ENCODE data around the gene PHGDH.
A peak's percentile ranks its signal among the peaks of the same experiment; 100 is the strongest.

Gene PHGDH

DNA sequence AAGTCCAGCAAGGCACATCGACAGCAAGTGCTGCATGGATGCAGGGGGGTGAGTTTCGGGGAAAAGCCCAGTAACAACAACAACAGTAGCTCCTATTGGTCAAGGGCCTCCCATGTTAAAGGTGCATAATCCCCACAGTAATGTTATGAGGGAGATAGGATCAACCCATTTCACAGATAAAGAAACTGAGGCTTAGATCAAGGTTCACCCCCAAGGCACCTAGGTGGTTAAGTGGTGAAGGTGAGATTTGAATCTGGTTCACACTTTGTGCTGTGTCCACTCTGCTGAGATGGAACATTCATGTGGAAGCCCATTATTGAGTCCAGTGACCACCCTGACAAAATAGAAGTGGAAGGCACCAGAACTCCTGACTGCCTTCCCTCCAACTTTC is 24.9 kb downstream of the PHGDH start:
- TF ChIP-seq, protein P1, sequence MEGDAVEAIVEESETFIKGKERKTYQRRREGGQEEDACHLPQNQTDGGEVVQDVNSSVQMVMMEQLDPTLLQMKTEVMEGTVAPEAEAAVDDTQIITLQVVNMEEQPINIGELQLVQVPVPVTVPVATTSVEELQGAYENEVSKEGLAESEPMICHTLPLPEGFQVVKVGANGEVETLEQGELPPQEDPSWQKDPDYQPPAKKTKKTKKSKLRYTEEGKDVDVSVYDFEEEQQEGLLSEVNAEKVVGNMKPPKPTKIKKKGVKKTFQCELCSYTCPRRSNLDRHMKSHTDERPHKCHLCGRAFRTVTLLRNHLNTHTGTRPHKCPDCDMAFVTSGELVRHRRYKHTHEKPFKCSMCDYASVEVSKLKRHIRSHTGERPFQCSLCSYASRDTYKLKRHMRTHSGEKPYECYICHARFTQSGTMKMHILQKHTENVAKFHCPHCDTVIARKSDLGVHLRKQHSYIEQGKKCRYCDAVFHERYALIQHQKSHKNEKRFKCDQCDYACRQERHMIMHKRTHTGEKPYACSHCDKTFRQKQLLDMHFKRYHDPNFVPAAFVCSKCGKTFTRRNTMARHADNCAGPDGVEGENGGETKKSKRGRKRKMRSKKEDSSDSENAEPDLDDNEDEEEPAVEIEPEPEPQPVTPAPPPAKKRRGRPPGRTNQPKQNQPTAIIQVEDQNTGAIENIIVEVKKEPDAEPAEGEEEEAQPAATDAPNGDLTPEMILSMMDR (IDR thresholded peaks at IDR 0.05; ENCODE audit: low read depth, low read length), result no peak
- no peak for DNase-seq (ENCODE audit: low read depth in 2 of 2)
- H3K4me3 ChIP-seq (replicated peaks in 1 of 2; ENCODE audit: low read depth in 2 of 2, low read length in 2 of 2), result no peak overlapping the region

DNA sequence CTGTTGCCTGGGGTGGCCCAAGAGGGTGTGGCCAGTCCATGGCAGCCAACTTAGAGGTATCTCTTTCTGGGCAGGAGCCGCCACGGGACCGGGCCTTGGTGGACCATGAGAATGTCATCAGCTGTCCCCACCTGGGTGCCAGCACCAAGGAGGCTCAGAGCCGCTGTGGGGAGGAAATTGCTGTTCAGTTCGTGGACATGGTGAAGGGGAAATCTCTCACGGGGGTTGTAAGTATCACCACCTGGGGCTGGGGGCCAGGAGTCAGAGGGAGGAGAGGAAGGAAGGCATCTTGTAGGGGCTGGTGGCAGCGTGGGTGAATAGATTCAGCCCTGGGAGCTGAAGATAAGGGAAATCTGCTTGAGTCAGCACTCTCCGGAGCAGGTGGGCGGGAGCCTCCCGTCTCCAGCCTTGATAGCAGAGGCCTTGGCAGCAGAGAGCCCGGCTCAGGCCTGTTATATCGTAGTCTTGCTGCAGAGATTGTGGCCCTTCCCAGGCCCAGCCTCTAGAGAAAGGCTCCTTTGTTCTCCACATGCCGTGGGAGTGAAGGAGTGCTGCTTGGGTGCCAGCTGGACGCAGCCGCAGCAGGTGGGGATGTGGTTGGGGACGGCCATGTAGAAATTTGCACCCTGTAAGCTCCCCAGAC is 25.4 kb downstream of the PHGDH start:
- TF ChIP-seq, protein P1 (IDR thresholded peaks at IDR 0.05; ENCODE audit: low read depth, low read length), result no peak
- DNase-seq (ENCODE audit: low read depth in 2 of 2), result peak in 1 of 2 donors; percentile 67
- H3K4me3 ChIP-seq (replicated peaks in 1 of 2; ENCODE audit: low read depth in 2 of 2, low read length in 2 of 2), result no peak overlapping the region

DNA sequence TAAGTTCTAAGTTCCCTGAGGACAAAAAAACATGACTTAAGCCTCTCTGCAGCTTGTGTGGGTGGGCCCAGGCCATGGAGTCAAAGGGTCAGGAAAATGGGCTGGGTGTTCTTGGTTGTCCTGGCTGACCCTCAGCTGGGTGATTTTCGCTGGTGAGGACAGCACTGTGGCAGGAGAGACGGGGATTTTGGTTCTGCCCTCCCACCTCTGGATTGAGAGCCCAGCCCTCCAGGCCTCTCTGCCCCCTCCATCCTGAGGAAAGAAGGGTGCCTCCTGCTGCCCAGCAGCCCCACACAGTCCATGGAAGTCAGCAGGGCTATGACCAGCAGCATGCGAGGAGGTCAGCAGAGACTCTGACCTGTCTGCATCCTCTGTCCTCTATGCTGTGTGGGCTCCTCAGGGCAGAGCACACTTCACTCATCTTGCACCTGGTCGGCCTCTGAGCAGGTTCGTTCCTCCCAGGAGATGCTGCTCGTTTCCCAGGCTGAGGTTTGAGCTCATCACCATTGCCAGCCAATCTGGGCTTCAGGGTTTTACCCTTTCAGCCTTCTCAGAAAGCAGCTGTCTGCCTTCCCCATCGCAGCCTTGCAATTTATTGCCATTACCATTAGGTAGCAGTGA is 26.5 kb downstream of the PHGDH start:
- H3K4me3 ChIP-seq (replicated peaks in 1 of 2; ENCODE audit: low read depth in 2 of 2, low read length in 2 of 2), result no peak overlapping the region
- DNase-seq (ENCODE audit: low read depth in 2 of 2), result no peak
- TF ChIP-seq, protein P1 (IDR thresholded peaks at IDR 0.05; ENCODE audit: low read depth, low read length), result no peak

DNA sequence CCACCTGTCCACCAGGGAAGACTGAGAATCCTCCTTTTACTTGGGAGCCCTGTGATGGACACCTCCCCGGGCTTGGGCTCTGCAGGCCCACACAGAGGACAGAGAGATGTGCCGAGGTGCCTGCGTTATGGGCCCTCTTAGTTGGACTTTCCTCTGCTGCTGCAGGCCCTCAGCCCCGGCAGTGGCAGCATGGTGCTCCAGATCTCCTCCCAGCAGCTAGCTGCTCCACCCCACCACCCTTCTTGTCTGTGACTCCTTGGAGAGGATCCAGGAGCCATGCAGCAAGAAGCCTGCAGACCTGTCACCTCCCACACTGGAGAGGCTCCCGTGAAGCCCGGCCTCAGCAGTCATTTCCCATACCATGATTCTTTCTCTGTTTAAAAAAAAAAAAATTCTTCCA is 27.4 kb downstream of the PHGDH start:
- no peak for DNase-seq (ENCODE audit: low read depth in 2 of 2)
- H3K4me3 ChIP-seq (replicated peaks in 1 of 2; ENCODE audit: low read depth in 2 of 2, low read length in 2 of 2), result no peak overlapping the region
- TF ChIP-seq, protein P1 (IDR thresholded peaks at IDR 0.05; ENCODE audit: low read depth, low read length), result no peak

DNA sequence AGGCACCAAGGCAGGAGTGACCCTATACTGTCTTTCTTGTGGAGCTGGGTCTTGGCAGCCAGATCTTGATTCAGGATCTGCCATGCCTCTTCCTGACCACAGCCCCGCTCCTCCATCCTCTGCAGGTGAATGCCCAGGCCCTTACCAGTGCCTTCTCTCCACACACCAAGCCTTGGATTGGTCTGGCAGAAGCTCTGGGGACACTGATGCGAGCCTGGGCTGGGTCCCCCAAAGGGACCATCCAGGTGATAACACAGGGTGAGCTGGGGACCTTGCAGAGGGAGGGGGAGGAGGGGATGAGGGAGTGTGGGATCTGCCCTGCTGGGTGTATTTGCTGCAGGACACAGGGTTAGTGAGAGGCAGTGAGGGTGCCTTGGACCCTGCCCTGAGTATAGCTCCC is 28.5 kb downstream of the PHGDH start:
- DNase-seq (ENCODE audit: low read depth in 2 of 2), result no peak
- no peak overlapping the region for H3K4me3 ChIP-seq (replicated peaks in 1 of 2; ENCODE audit: low read depth in 2 of 2, low read length in 2 of 2)
- TF ChIP-seq, protein P1 (IDR thresholded peaks at IDR 0.05; ENCODE audit: low read depth, low read length), result no peak

DNA sequence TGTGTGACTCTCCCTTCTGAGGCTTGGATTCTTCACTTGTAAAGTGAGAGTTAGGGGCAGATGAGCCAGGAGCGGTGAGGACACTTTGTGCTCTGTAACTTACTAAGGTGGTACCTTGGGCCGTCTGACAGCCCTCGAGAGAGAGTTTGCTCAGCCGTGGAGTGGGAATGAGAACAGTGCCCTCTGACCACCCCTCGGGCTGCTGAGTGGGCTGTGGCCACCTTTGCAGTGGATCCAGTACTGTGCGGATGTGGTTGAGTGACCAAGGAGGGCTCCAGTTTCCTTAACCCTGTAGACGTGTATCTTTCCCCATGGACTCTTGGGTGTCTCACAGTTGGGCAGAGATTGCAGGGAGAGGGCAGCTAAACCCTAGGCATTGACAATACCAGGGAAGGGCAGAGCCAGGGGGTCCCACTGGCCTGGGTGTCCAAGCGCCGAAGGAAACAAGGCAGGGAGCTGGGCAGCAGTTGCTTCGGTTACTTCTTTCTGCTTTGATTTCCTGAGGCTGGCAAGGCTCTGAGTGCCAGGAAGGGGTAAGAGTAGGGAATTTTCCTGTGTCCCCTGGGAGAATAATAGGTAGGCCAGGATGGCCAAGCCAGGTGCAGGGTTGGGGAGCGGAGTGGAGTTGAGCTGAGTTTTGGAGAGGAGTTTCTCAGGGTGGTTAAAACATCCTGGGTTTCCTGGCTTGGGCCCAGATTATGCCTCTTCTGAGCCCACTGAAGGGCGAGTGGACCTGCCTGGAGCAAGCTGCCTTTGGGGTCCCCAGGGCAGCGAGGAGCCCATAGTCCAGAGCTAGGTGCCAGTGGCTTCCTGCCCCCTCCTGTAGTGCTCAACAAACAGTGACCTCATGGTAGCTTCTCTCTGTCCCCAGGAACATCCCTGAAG is 29.4 kb downstream of the PHGDH start:
- H3K4me3 ChIP-seq (replicated peaks in 1 of 2; ENCODE audit: low read depth in 2 of 2, low read length in 2 of 2), result no peak overlapping the region
- no peak for DNase-seq (ENCODE audit: low read depth in 2 of 2)
- TF ChIP-seq, protein P1 (IDR thresholded peaks at IDR 0.05; ENCODE audit: low read depth, low read length), result no peak

Measured in cardiac fibroblast (primary cell).